ENCODE results near the gene ARID4B.

Gene ARID4B

GRCh38 chr1:235128456-235129328 is 199.3 kb downstream of the ARID4B start, which contains the start of gene TOMM20:
Gene TOMM20, minus strand, starts transcription at chr1:235128837. Its CDS starts 122 bp downstream, at chr1:235128715.
- H3K9me3 Mint-ChIP-seq = no peaks in the 10 kb centered on the region

GRCh38 chr1:235127732-235128455 is 200.1 kb downstream of the ARID4B start:
- Mint-ChIP-seq H3K27me3 (ENCODE audit: low read depth, poor library complexity) (no peaks in the 10 kb centered on the region), H3K27ac (peak overlapping the region; percentile 99), H3K9me3 (no peaks in the 10 kb centered on the region), H3K36me3 (ENCODE audit: low read depth) (peaks cover 49% of the 10 kb centered on the region), H3K4me1 (peaks cover 31% of the 10 kb centered on the region), H3K4me3 (peak overlapping the region; percentile 99)
- DNase-seq = no peak
- no peak for TF ChIP-seq CTCF (IDR thresholded peaks at IDR 0.05)

More at GRCh38 chr1:235128456-235129328, 199.3 kb downstream of the ARID4B start, which contains the start of gene TOMM20:
- no peak for TF ChIP-seq CTCF (IDR thresholded peaks at IDR 0.05)
- no peaks in the 10 kb centered on the region for H3K27me3 Mint-ChIP-seq (ENCODE audit: low read depth, poor library complexity)
- H3K36me3 Mint-ChIP-seq (ENCODE audit: low read depth) = peaks cover 52% of the 10 kb centered on the region
- H3K4me1 Mint-ChIP-seq = peaks cover 27% of the 10 kb centered on the region
- DNase-seq = peak; percentile 91
- peak within 1 kb of the TSS; percentile 99 for H3K4me3 Mint-ChIP-seq
- H3K27ac Mint-ChIP-seq = peak within 1 kb of the TSS; percentile 99

- Mint-ChIP-seq H3K27me3 (ENCODE audit: low read depth, poor library complexity) (no peaks in the 10 kb centered on the region), H3K4me1 (peaks cover 38% of the 10 kb centered on the region), H3K9me3 (no peaks in the 10 kb centered on the region), H3K36me3 (ENCODE audit: low read depth) (peaks cover 48% of the 10 kb centered on the region), H3K27ac (peak overlapping the region; percentile 75), H3K4me3 (peak overlapping the region; percentile 99)
- TF ChIP-seq CTCF (IDR thresholded peaks at IDR 0.05) = no peak
- DNase-seq = no peak
These were observed 200.8 kb downstream of the ARID4B start for GRCh38 chr1:235127203-235127602.

GRCh38 chr1:235124665-235125064 is 203.3 kb downstream of the ARID4B start:
- Mint-ChIP-seq H3K4me3 (no peak overlapping the region), H3K36me3 (ENCODE audit: low read depth) (peaks cover 56% of the 10 kb centered on the region), H3K27ac (no peak overlapping the region), H3K4me1 (peaks cover 38% of the 10 kb centered on the region), H3K27me3 (ENCODE audit: low read depth, poor library complexity) (no peaks in the 10 kb centered on the region), H3K9me3 (no peaks in the 10 kb centered on the region)
- TF ChIP-seq CTCF (IDR thresholded peaks at IDR 0.05) = no peak
- no peak for DNase-seq

- peaks cover 61% of the 10 kb centered on the region for H3K36me3 Mint-ChIP-seq (ENCODE audit: low read depth)
- H3K27ac Mint-ChIP-seq = no peak overlapping the region
- H3K9me3 Mint-ChIP-seq = no peaks in the 10 kb centered on the region
- no peaks in the 10 kb centered on the region for H3K27me3 Mint-ChIP-seq (ENCODE audit: low read depth, poor library complexity)
- no peak for DNase-seq
- H3K4me3 Mint-ChIP-seq = no peak overlapping the region
- H3K4me1 Mint-ChIP-seq = peaks cover 38% of the 10 kb centered on the region
- no peak for TF ChIP-seq CTCF (IDR thresholded peaks at IDR 0.05)
These were observed 203.9 kb downstream of the ARID4B start for GRCh38 chr1:235124111-235124510.

All from nephron progenitor cell (in vitro differentiated cells).